Gastroesophageal sphincter (tissue), 4 donors: ENCODE measurements around the gene CCN5. TPM values are rescaled to one million over a fixed set of nuclear protein-coding genes. Genes with fewer than 3 reads are reported as not detected.
"Not testable (repeated sequence)": the region's sequence is repeated elsewhere in the genome, so short reads cannot be mapped to it uniquely, and the experiment has no call there.

Experiments
- ATAC-seq: fragments of 150-250 bp; one replicate; pipeline ENCODE4 v1.9.1; 2016; ENCODE audit warnings: mild to moderate bottlenecking, moderate library complexity
- H3K27ac ChIP-seq, 4 donors: fragments of 200-600 bp; sonication (generic) in 3 of 4; 1 replicate in 3 of 4; 2 replicates in 1 of 4; pipeline ENCODE4 v1.5.1; 2016 to 2019
- H3K27me3 ChIP-seq: fragments of 200-600 bp; sonication (generic); one replicate; pipeline ENCODE4 v1.5.1; 2019
- H3K36me3 ChIP-seq, 2 donors: fragments of 200-600 bp; sonication (generic); one replicate each; pipeline ENCODE4 v1.5.1; 2019; ENCODE audit warnings: control low read depth in 1 of 2
- H3K4me1 ChIP-seq, 3 donors: fragments of 200-600 bp; sonication (generic); 1 replicate in 2 of 3; 2 replicates in 1 of 3; pipeline ENCODE4 v1.5.1; 2016 to 2019; ENCODE audit warnings: control low read depth in 2 of 3
- H3K4me3 ChIP-seq, 2 donors: fragments of 200-600 bp; sonication (generic); one replicate each; pipeline ENCODE4 v1.5.1; 2019; ENCODE audit warnings: mild to moderate bottlenecking in 1 of 2, moderate library complexity in 1 of 2
- H3K9me3 ChIP-seq, 3 donors: fragments of 200-600 bp; sonication (generic); one replicate each; pipeline ENCODE4 v1.5.1; 2017 to 2019; ENCODE audit warnings: control low read depth in 2 of 3
- EP300 ChIP-seq: sonication (generic); formaldehyde crosslinking; IDR thresholded peaks from one replicate; pipeline ENCODE4 v1.6.1; 2017; ENCODE audit warnings: antibody characterized with exemption, mild to moderate bottlenecking
- POLR2A ChIP-seq, 2 donors: fragments of 450-650 bp; IDR thresholded peaks; one replicate each; pipeline ENCODE4 v1.6.1; 2017; ENCODE audit warnings: antibody characterized with exemption in 2 of 2, mild to moderate bottlenecking in 2 of 2, moderate library complexity in 1 of 2
- POLR2AphosphoS5 ChIP-seq: sonication (generic); formaldehyde crosslinking; IDR thresholded peaks from one replicate; pipeline ENCODE4 v1.6.1; 2017; ENCODE audit warnings: antibody characterized with exemption
- WGBS, 2 donors: methylation state at CpG; one replicate each; pipeline ENCODE4 v1.1.5; 2018; ENCODE audit warnings: low coverage in 1 of 2; 5-methylcytosine and 5-hydroxymethylcytosine counted together
- total RNA-seq, 4 donors: library from RNA; depleted of rRNA; stranded (reverse); fragments of >200 nt; gene quantifications; one replicate each; pipeline ENCODE4 v1.1.0, GENCODE V29; 2016
- TF ChIP-seq, protein P1 (sequence below), 4 experiments: fragments of 200-600 bp in 2 of 4; fragments of 450-650 bp in 2 of 4; sonication (generic) in 1 of 4; IDR thresholded peaks; one replicate each; pipeline ENCODE4 v1.5.1; 2017 to 2019; ENCODE audit warnings: antibody characterized with exemption in 4 of 4, mild to moderate bottlenecking in 2 of 4, moderate library complexity in 2 of 4

The CCN5 gene, protein sequence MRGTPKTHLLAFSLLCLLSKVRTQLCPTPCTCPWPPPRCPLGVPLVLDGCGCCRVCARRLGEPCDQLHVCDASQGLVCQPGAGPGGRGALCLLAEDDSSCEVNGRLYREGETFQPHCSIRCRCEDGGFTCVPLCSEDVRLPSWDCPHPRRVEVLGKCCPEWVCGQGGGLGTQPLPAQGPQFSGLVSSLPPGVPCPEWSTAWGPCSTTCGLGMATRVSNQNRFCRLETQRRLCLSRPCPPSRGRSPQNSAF
- 100 to 1,000 TPM in 3 of 4 donors, 10 to 100 TPM in 1; 52.9 to 359 (median 146) TPM for total RNA-seq

GRCh38 chr20:44714701-44715498, at the start of gene CCN5:
Gene CCN5, plus strand, starts transcription at chr20:44715369. Its CDS starts 22 bp downstream, at chr20:44715391.
- WGBS, 2 donors: no CpG with 5 or more reads among the region's 28 CpGs
- Histone ChIP-seq H3K4me1 (peaks cover 3 to 70% (median 20%) of the 10 kb centered on the region in 3 donors), H3K9me3 (no peaks in the 10 kb centered on the region), H3K27ac (peak within 1 kb of the TSS; percentile 25 to 83 (median 82)), H3K4me3 (peak within 1 kb of the TSS; percentile 20 to 48), H3K27me3 (no peaks in the 10 kb centered on the region), H3K36me3 (no peaks in the 10 kb centered on the region)
- TF ChIP-seq EP300 (no peak), POLR2A (IDR thresholded peaks at IDR 0.05) (no peak), POLR2AphosphoS5 (no peak)
- TF ChIP-seq, protein P1, sequence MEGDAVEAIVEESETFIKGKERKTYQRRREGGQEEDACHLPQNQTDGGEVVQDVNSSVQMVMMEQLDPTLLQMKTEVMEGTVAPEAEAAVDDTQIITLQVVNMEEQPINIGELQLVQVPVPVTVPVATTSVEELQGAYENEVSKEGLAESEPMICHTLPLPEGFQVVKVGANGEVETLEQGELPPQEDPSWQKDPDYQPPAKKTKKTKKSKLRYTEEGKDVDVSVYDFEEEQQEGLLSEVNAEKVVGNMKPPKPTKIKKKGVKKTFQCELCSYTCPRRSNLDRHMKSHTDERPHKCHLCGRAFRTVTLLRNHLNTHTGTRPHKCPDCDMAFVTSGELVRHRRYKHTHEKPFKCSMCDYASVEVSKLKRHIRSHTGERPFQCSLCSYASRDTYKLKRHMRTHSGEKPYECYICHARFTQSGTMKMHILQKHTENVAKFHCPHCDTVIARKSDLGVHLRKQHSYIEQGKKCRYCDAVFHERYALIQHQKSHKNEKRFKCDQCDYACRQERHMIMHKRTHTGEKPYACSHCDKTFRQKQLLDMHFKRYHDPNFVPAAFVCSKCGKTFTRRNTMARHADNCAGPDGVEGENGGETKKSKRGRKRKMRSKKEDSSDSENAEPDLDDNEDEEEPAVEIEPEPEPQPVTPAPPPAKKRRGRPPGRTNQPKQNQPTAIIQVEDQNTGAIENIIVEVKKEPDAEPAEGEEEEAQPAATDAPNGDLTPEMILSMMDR (IDR thresholded peaks at IDR 0.05): no peak
- peak; percentile 84 for ATAC-seq

- H3K4me1 ChIP-seq: no peaks in the 10 kb centered on the region
- H3K27me3 ChIP-seq: peaks cover 8% of the 10 kb centered on the region
- 60 to 75% methylated on average over 1 to 3 of the region's 3 CpGs for WGBS, 2 donors
- TF ChIP-seq, protein P1 (IDR thresholded peaks at IDR 0.05): no peak
- TF ChIP-seq EP300: no peak
- no peak for TF ChIP-seq POLR2AphosphoS5
- TF ChIP-seq POLR2A (IDR thresholded peaks at IDR 0.05): no peak
- no peak overlapping the region for H3K4me3 ChIP-seq
- H3K36me3 ChIP-seq: no peaks in the 10 kb centered on the region
- no peak overlapping the region for H3K27ac ChIP-seq
- no peak for ATAC-seq
- no peaks in the 10 kb centered on the region for H3K9me3 ChIP-seq
Measured at GRCh38 chr20:44666066-44666465, 49.1 kb upstream of the CCN5 start.

GRCh38 chr20:44670851-44671250, 44.3 kb upstream of the CCN5 start:
- H3K9me3 ChIP-seq, ATAC-seq, H3K36me3 ChIP-seq, H3K27ac ChIP-seq, H3K4me1 ChIP-seq, H3K4me3 ChIP-seq, H3K27me3 ChIP-seq: not testable (repeated sequence)
- WGBS, 2 donors: 85 to 86% methylated on average over 6 to 9 of the region's 9 CpGs

DNA sequence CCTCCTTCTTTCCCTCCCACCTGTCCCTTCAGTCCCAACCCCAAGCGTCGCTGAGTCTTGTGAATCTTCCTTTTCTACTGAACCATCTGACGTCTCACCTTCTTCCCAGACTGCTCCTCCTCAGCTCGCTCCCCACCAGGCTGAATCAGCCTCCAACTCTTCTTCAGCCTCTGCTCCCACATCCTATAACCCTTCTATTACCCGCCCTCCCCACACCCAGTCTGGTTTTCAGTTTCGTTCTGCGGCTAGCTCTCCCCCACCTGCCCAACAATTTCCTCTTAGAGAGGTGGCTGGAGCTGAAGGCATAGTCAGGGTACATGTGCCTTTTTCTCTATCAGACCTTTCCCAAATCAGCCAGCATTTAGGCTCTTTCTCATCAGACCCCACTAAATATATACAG, 43.6 kb upstream of the CCN5 start:
- H3K36me3 ChIP-seq, H3K4me1 ChIP-seq, H3K4me3 ChIP-seq, H3K27ac ChIP-seq, H3K27me3 ChIP-seq, ATAC-seq, H3K9me3 ChIP-seq: not testable (repeated sequence)
- WGBS, 2 donors: 60 to 65% methylated on average over 1 to 5 of the region's 7 CpGs

GRCh38 chr20:44672318-44672902, 42.8 kb upstream of the CCN5 start:
- ATAC-seq, H3K36me3 ChIP-seq, H3K9me3 ChIP-seq, H3K27ac ChIP-seq, H3K27me3 ChIP-seq, H3K4me3 ChIP-seq, H3K4me1 ChIP-seq: not testable (repeated sequence)
- WGBS, 2 donors: 79 to 85% methylated on average over 6 to 16 of the region's 23 CpGs

DNA sequence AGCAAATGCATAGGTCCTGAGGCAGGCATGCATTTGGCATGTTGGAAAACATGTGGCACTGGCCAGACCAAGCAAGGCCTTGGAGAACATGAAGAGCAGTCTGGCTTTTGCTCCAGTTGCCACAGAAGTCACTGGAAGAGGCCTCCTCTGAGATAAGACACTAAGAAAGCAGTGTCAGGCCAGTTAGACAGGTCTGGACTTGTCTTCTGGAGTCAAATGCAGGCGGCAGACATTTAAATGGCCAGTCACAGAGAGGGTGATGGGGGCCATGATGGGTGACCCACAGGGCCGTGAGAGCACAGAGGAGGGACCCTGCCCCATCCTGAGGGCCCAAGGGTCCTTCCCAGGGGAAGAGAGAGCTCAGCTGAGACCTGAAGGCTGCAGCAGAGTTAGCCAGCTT, 36.9 kb upstream of the CCN5 start:
- Histone ChIP-seq H3K4me1 (peaks cover 0 to under 1% (median 0%) of the 10 kb centered on the region in 3 donors), H3K27ac (no peak overlapping the region), H3K9me3 (no peaks in the 10 kb centered on the region), H3K4me3 (no peak overlapping the region), H3K27me3 (no peaks in the 10 kb centered on the region), H3K36me3 (no peaks in the 10 kb centered on the region)
- TF ChIP-seq, protein P1 (IDR thresholded peaks at IDR 0.05): no peak
- no peak for TF ChIP-seq POLR2AphosphoS5
- TF ChIP-seq POLR2A (IDR thresholded peaks at IDR 0.05): no peak
- TF ChIP-seq EP300: no peak
- no CpG with 5 or more reads among the region's 2 CpGs for WGBS, 2 donors
- no peak for ATAC-seq
